Neuronal stem cell (in vitro differentiated cells): ENCODE measurements around the gene SDR42E2.
"Not testable (repeated sequence)": the region's sequence is repeated elsewhere in the genome, so short reads cannot be mapped to it uniquely, and the experiment has no call there.

Experiments used
- DNase-seq: peaks from one replicate; pipeline ENCODE4 v3.0.0-alpha.2; 2013; ENCODE audit warnings: low spot score
- H2AFZ ChIP-seq: one replicate; pipeline ENCODE4 v1.6.1; 2013; ENCODE audit warnings: mild to moderate bottlenecking, low read length, inconsistent platforms
- H2AK5ac ChIP-seq: 2 replicates; pipeline ENCODE4 v1.6.1; 2013; ENCODE audit warnings: low read depth, mild to moderate bottlenecking, inconsistent platforms, low read length, moderate library complexity, mixed read lengths
- H2BK120ac ChIP-seq: 2 replicates; pipeline ENCODE4 v1.6.1; 2013; ENCODE audit warnings: low read depth, mild to moderate bottlenecking, inconsistent platforms, low read length, moderate library complexity, mixed read lengths
- H2BK12ac ChIP-seq: one replicate; pipeline ENCODE4 v1.6.1; 2013; ENCODE audit warnings: low read length, inconsistent platforms
- H2BK15ac ChIP-seq: 2 replicates; pipeline ENCODE4 v1.6.1; 2013; ENCODE audit warnings: mild to moderate bottlenecking, low read length, inconsistent platforms, mixed read lengths
- H2BK5ac ChIP-seq: one replicate; pipeline ENCODE4 v1.6.1; 2013; ENCODE audit warnings: inconsistent platforms, mild to moderate bottlenecking, low read length, moderate library complexity
- H3K14ac ChIP-seq: one replicate; pipeline ENCODE4 v1.6.1; 2013; ENCODE audit warnings: low read length, inconsistent platforms
- H3K18ac ChIP-seq: 2 replicates; pipeline ENCODE4 v1.6.1; 2013; ENCODE audit warnings: low read length, inconsistent platforms
- H3K23ac ChIP-seq: 2 replicates; pipeline ENCODE4 v1.6.1; 2013; ENCODE audit warnings: low read depth, mild to moderate bottlenecking, mixed read lengths, low read length, inconsistent platforms; ENCODE audit not compliant: poor library complexity
- H3K27ac ChIP-seq: replicated peaks from 3 replicates; pipeline ENCODE4 v1.5.1; 2013; ENCODE audit warnings: low read length, inconsistent platforms
- H3K27me3 ChIP-seq, 3 experiments: 2 replicates each; pipeline ENCODE4 v1.6.1; 2013; ENCODE audit warnings: low read length in 3 of 3, mild to moderate bottlenecking in 2 of 3, inconsistent platforms in 1 of 3, low read depth in 1 of 3, mixed read lengths in 1 of 3, moderate library complexity in 1 of 3; ENCODE audit not compliant: control insufficient read depth in 3 of 3, insufficient read depth in 3 of 3
- H3K36me3 ChIP-seq, 2 donors: replicated peaks in 1 of 2; 2 replicates each; pipeline ENCODE4 v1.6.1; 2013; ENCODE audit warnings: low read length in 2 of 2; ENCODE audit not compliant: control insufficient read depth in 2 of 2, insufficient read depth in 2 of 2
- H3K4ac ChIP-seq: 2 replicates; pipeline ENCODE4 v1.6.1; 2013; ENCODE audit warnings: inconsistent platforms, mild to moderate bottlenecking, low read length, moderate library complexity
- H3K4me1 ChIP-seq, 2 donors: 1 replicate in 1 of 2; 2 replicates in 1 of 2; pipeline ENCODE4 v1.6.1; 2013; ENCODE audit warnings: low read length in 2 of 2, low read depth in 1 of 2; ENCODE audit not compliant: control insufficient read depth in 2 of 2, insufficient read depth in 1 of 2
- H3K4me2 ChIP-seq: one replicate; pipeline ENCODE4 v1.6.1; 2013; ENCODE audit warnings: mild to moderate bottlenecking, low read length, inconsistent platforms; ENCODE audit not compliant: insufficient read depth, poor library complexity, severe bottlenecking
- H3K4me3 ChIP-seq, 2 donors: 2 replicates each; pipeline ENCODE4 v1.5.1; 2013; ENCODE audit warnings: low read length in 2 of 2, mild to moderate bottlenecking in 2 of 2, inconsistent platforms in 1 of 2, moderate library complexity in 1 of 2
- H3K79me1 ChIP-seq: one replicate; pipeline ENCODE4 v1.6.1; 2013; ENCODE audit warnings: low read depth, mild to moderate bottlenecking, inconsistent platforms, low read length, moderate library complexity
- H3K9ac ChIP-seq: one replicate; pipeline ENCODE4 v1.6.1; 2013; ENCODE audit warnings: mild to moderate bottlenecking, low read depth, low read length, inconsistent platforms; ENCODE audit not compliant: poor library complexity
- H3K9me3 ChIP-seq, 2 donors: replicated peaks in 1 of 2; 2 replicates each; pipeline versions ENCODE3 to v1.6.1; 2013; ENCODE audit warnings: low read length in 2 of 2, mild to moderate bottlenecking in 2 of 2, inconsistent platforms in 1 of 2, low read depth in 1 of 2, mixed read lengths in 1 of 2, moderate library complexity in 1 of 2; ENCODE audit not compliant: control insufficient read depth in 2 of 2, insufficient read depth in 1 of 2
- H4K8ac ChIP-seq: one replicate; pipeline ENCODE4 v1.6.1; 2013; ENCODE audit warnings: low read depth, mild to moderate bottlenecking, inconsistent platforms, low read length, moderate library complexity
- H4K91ac ChIP-seq: one replicate; pipeline ENCODE4 v1.6.1; 2013; ENCODE audit warnings: low read length, low read depth, mild to moderate bottlenecking, inconsistent platforms; ENCODE audit not compliant: poor library complexity
- WGBS, 2 donors: extraction: QIAGEN DNeasy Blood & Tissue Kit; methylation state at CpG; one replicate each; pipeline ENCODE4 v1.1.7; 2013; ENCODE audit warnings: missing lambda C conversion rate in 2 of 2, mixed read lengths in 1 of 2; ENCODE audit not compliant: insufficient read length in 2 of 2, insufficient replicate concordance in 1 of 2; ENCODE audit errors: extremely low coverage in 2 of 2; 5-methylcytosine and 5-hydroxymethylcytosine counted together

The SDR42E2 gene

DNA sequence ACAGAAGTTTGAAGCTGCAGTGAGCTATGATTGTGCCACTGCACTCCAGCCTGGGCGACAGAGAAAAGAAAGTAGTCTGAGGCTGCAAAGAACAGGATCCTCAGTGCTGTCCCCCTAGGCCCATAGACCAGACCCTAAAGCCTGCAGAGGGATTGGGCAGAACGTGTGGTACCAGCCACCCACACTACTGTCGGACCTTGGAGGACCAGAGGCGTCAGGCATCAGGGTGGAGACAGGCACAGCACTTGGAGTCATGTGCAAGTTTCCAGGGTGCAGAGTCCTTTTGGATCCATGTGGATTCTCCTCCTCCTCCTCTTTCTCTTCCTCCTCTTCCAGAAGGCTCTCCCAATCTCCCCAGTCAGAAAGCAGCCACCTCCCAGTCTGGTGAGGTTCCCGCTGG, 2.2 kb downstream of the SDR42E2 start:
- H3K27ac ChIP-seq: no peak overlapping the region
- H2BK15ac ChIP-seq: no peak overlapping the region
- H2BK12ac ChIP-seq: no peak overlapping the region
- no peak overlapping the region for H2BK5ac ChIP-seq
- no peak overlapping the region for H3K23ac ChIP-seq
- H3K18ac ChIP-seq: no peak overlapping the region
- no peak for DNase-seq
- no peak overlapping the region for H3K14ac ChIP-seq
- H3K9ac ChIP-seq: no peak overlapping the region
- no peak overlapping the region for H2AK5ac ChIP-seq
- peaks cover 0 to 2% of the 10 kb centered on the region in 2 donors for H3K9me3 ChIP-seq
- H4K8ac ChIP-seq: no peak overlapping the region
- no peaks in the 10 kb centered on the region for H3K79me1 ChIP-seq
- H3K4me3 ChIP-seq: no peak overlapping the region
- peaks cover 0 to 2% of the 10 kb centered on the region in 2 donors for H3K4me1 ChIP-seq
- no peaks in the 10 kb centered on the region for H3K36me3 ChIP-seq
- no peak overlapping the region for H2AFZ ChIP-seq
- peaks cover 0 to 50% (median 19%) of the 10 kb centered on the region in 3 experiments for H3K27me3 ChIP-seq
- no peak overlapping the region for H3K4me2 ChIP-seq
- WGBS, 2 donors: no CpG with 5 or more reads among the region's 5 CpGs
- H2BK120ac ChIP-seq: no peak overlapping the region
- H3K4ac ChIP-seq: no peak overlapping the region
- no peak overlapping the region for H4K91ac ChIP-seq

DNA sequence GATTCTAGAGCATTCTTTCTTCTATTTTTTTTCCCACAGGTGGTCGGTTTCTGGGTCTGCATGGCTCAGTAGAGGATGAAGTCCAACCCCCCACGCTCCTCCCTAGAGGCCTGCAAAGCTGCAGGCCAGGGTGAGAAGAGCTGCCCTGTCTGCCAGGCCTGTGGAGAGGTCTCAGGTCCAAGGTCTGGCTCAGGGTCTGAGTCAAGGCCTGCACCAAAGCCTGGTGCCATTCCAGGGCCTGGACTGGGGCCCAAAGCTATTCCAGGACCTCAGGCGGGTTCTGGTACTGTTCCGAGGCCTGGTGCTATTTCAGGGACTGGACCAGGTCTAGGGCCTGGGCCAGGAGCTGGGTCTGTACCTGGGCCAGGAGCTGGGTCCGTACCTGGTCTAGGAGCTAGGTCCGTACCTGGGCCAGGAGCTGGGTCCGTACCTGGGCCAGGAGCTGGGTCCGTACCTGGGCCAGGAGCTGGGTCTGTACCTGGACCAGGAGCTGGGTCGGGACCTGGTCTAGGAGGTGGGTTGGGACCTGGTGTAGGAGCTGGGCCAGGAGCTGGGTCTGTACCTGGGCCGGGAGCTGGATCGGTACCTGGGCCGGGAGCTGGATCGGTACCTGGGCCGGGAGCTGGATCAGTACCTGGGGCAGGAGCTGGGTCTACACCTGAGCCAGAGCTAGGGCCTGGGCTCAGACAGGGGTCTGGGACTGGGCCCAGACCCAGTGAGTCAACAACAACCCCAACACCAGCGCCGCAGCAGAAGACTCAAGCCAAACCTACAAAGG, 3.4 kb downstream of the SDR42E2 start:
- Histone ChIP-seq H3K23ac (no peak overlapping the region), H3K9ac (no peak overlapping the region), H2BK5ac (no peak overlapping the region), H3K9me3 (peaks cover 0 to 2% of the 10 kb centered on the region in 2 donors), H3K36me3 (no peaks in the 10 kb centered on the region), H2AFZ (no peak overlapping the region), H4K91ac (no peak overlapping the region), H3K79me1 (no peaks in the 10 kb centered on the region), H3K27me3 (peaks cover 0 to 38% (median 17%) of the 10 kb centered on the region in 3 experiments), H2BK120ac (no peak overlapping the region), H3K4me2 (no peak overlapping the region), H3K18ac (no peak overlapping the region), H3K4ac (no peak overlapping the region), H3K27ac (no peak overlapping the region), H2BK12ac (no peak overlapping the region), H4K8ac (no peak overlapping the region), H3K4me3 (peak overlapping the region in 1 of 2 donors; percentile 50), H2BK15ac (no peak overlapping the region), H3K14ac (no peak overlapping the region), H3K4me1 (peaks cover 0 to 2% of the 10 kb centered on the region in 2 donors), H2AK5ac (no peak overlapping the region)
- no CpG with 5 or more reads among the region's 16 CpGs for WGBS, 2 donors
- DNase-seq: no peak

GRCh38 chr16:22171953-22172352, 9.6 kb downstream of the SDR42E2 start:
- Histone ChIP-seq H3K18ac (no peak overlapping the region), H2AFZ (no peak overlapping the region), H2AK5ac (no peak overlapping the region), H3K27ac (no peak overlapping the region), H3K4me3 (no peak overlapping the region), H3K23ac (no peak overlapping the region), H3K9me3 (no peaks in the 10 kb centered on the region), H3K9ac (no peak overlapping the region), H3K4ac (no peak overlapping the region), H4K8ac (no peak overlapping the region), H3K36me3 (no peaks in the 10 kb centered on the region), H3K14ac (no peak overlapping the region), H3K4me1 (no peaks in the 10 kb centered on the region), H2BK120ac (no peak overlapping the region), H3K4me2 (no peak overlapping the region), H3K79me1 (no peaks in the 10 kb centered on the region), H2BK15ac (no peak overlapping the region), H4K91ac (no peak overlapping the region), H2BK5ac (no peak overlapping the region), H2BK12ac (peak overlapping the region; percentile 25), H3K27me3 (peaks cover 0 to 2% (median 0%) of the 10 kb centered on the region in 3 experiments)
- DNase-seq: no peak
- WGBS, 2 donors: no CpG with 5 or more reads among the region's 6 CpGs

DNA sequence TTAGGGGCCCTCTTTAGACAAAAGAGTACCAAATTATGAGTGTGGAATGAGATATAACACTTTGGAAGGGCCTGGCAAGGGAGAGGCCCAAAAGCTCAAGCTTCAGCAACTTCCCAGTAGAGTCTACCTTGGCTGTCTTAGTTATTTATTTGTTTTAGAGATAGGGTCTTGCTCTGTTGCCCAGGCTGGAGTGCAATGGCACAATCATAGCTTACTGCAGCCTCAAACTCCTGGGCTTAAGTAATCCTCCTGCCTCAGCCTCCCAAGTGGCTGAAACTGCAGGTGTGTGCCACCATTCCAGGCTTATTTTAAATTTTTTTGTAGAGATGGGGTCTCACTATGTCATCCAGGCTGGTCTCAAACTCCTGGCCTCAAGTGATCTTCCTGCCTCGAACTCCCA, 10.3 kb downstream of the SDR42E2 start:
- H2BK120ac ChIP-seq, H4K8ac ChIP-seq, H4K91ac ChIP-seq, H2BK5ac ChIP-seq, H3K27me3 ChIP-seq, H3K9me3 ChIP-seq, H3K9ac ChIP-seq, H3K79me1 ChIP-seq, H3K23ac ChIP-seq, H3K4me1 ChIP-seq, H2AFZ ChIP-seq, H2AK5ac ChIP-seq, H3K14ac ChIP-seq, H2BK12ac ChIP-seq, H3K36me3 ChIP-seq, H3K18ac ChIP-seq, H3K4me3 ChIP-seq, H3K27ac ChIP-seq, DNase-seq, H3K4me2 ChIP-seq, H3K4ac ChIP-seq, H2BK15ac ChIP-seq: not testable (repeated sequence)
- no CpG with 5 or more reads among the region's 1 CpG for WGBS, 2 donors
